DMS79 treated with DMSO at 0.1 percent for 48 hours (cell line): Measurements from ENCODE around the gene ZNF672.
"Not testable (repeated sequence)": the region's sequence is repeated elsewhere in the genome, so short reads cannot be mapped to it uniquely, and the experiment has no call there.

Experiments used
- DNase-seq: peaks from one replicate; lab custom pipeline; 2025; lab: John Stamatoyannopoulos, UW

Gene ZNF672

DNA sequence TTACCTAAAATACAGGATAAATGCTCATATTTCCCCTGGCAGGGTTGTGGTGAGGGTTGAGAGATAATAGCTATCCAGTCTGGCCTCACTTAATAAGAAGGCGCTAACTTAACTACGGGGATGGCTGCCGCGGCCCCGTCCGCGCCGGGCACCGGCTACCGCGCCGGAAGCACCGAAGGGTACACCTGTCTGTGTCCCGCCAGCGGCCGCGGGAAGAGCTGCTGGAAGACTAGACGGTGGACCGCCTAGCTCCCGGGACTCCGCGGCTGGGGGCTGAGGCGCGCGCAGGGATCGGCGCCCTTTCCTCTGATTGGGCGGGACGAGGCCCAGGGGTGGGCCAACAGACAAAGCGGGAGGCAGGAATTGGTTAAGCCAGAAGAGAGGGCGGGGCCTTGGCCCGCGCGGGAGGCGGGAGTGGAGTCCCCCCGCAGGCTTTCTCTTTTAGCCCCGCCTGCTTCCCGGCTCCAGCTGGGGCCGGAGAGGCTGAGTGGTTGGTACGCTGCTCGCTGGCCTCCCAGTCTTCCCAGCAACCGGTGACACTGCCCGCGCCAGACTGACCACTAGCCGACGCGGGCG, at the start of gene ZNF672:
ZNF672 (plus strand) TSS at position 444 of the 576 bp plus-strand sequence. CDS start 9,051 bp downstream, outside the sequence.
- DNase-seq, result peak; percentile 92

DNA sequence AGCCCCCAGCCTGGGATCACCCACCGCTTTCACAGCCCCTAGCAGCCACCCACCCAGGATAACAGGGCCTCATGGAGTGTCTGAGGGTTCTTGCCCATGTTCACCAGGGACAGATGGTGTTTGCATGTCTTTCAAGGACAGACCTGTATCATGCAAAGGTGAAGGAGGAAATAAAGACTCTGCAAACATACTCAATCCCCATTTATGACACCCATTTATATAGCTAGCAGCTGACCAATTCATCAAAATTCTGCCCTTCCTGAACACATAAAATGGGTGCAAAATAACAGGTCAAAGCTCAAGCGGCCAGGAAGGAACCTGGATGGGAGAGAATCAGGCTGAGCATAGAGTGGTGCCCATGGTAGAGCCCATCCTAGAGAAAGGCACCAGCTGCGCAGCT, 49.7 kb upstream of the ZNF672 start:
- no peak for DNase-seq

DNA sequence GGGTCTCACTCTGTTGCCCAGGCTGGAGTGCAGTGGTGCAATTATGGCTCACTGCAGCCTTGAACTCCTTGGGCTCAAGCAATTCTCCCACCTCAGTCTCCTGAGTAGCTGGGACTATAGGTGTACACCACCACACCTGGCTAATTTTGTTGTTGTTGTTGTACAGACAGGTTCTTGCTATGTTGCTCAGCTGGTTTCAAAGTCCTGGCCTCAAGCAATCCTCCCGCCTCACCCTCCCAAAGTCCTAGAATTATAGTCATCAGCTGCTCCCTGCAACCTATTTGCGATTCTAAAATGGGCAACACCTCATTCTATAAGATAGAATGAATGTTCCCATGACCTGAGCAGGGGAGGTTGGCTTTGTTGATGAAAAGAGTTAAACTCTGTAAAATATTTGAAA, 48.7 kb upstream of the ZNF672 start:
- not testable (repeated sequence) for DNase-seq

DNA sequence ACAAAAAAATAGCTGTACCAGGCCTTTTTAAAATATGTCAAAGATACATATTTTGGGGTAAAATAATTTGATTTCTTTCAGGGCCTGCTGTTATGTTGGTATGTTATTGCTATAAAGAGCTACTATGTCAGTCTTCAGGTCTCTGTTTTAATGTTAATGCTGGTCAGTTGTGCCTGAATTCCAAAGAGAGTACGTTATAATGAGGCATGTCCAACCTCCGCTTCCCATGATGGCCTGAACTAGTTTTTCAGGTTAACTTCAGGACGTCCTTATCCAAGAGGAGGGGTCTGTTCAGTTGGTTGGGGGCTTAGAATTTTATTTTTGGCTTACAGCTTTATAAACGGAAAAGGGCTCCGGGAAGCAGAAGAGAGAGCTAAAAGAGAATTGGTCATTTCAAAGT, 47.6 kb upstream of the ZNF672 start:
- no peak for DNase-seq

DNA sequence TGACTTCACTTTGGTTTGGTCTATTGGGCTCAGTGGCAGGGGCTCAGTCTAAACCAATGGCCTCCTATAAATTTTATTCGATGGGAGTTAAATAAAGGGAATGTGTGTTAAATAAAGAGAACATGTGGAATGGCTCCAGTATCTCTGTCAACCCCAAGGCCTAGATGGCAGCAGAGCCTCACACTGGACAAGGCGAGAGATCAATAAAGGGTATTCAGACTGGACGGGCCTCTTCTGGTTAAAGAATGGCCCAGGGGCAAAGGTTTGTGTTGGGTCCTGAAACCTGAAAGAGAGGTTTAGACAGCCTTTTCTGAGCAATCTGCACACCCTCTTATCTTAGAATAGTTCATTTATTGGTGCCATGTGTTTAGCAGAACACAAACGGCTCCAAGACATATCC, 47.0 kb upstream of the ZNF672 start:
- DNase-seq, result no peak

- no peak for DNase-seq
These were observed 45.7 kb upstream of the ZNF672 start for GRCh38 chr1:248792342-248792741.

- no peak for DNase-seq
These were observed 44.4 kb upstream of the ZNF672 start for GRCh38 chr1:248793592-248793991.

- not testable (repeated sequence) for DNase-seq
These were observed 43.4 kb upstream of the ZNF672 start for GRCh38 chr1:248794663-248795062.

DNA sequence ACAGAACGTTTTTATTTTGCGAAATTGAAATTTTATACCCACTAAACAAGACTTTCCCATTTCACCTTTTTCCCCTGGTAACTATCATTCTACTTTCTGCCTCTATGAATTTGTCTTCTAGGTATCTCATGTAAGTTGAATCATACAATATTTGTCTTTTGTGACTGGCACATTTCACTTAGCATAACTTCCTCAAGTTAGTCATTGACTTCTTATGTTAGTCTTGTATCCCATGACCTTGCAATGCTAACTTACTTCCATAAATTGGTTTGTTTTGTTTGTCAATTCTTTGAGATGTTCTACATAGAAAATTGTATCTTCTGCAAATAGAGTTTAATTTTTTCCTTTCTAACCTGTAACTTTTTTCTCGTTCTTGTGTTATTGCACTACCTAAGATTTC, 39.2 kb upstream of the ZNF672 start:
- no peak for DNase-seq

DNA sequence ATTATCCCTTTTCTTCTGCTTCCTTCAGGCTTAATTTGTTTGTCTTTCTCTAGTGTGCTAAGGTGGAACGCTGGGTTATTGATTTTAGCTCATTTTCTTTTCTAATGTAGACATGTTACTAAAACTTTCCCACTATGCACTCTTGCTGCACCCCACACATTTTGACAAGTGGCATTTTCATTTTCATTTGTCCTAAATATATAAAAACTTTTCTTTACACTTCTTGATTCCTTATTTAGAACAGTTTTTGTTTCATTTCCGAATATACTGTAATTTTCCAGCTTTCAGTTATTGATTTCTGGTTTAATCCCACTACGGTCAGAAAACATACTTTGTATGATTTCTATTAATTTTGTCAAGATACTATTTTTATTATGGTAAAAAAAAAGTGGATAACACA, 37.6 kb upstream of the ZNF672 start:
- DNase-seq, result no peak

GRCh38 chr1:248802454-248802853, 35.6 kb upstream of the ZNF672 start:
- no peak for DNase-seq

- not testable (repeated sequence) for DNase-seq
These were observed 34.5 kb upstream of the ZNF672 start for GRCh38 chr1:248803501-248803900.

GRCh38 chr1:248804771-248805681, 33.0 kb upstream of the ZNF672 start:
- DNase-seq, result no peak

DNA sequence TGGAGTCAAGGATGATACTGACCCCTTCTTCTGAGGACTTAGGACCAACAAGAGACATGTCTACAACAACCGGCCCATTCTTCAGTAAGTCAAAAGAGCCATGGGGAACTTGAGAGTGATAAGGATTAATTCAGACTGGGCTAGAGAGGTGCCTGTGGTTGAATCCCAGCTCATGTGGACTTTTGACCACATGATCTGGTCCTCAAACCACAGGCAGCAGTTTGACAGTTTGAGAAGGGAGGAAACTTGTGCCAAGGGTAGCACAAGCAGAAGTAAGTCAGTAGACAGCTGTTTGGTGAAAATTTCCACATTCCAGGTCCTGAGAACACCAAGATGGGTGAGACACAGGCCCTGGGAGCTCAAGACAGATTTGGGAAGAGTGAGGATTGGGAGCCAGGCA, 32.1 kb upstream of the ZNF672 start:
- no peak for DNase-seq

DNA sequence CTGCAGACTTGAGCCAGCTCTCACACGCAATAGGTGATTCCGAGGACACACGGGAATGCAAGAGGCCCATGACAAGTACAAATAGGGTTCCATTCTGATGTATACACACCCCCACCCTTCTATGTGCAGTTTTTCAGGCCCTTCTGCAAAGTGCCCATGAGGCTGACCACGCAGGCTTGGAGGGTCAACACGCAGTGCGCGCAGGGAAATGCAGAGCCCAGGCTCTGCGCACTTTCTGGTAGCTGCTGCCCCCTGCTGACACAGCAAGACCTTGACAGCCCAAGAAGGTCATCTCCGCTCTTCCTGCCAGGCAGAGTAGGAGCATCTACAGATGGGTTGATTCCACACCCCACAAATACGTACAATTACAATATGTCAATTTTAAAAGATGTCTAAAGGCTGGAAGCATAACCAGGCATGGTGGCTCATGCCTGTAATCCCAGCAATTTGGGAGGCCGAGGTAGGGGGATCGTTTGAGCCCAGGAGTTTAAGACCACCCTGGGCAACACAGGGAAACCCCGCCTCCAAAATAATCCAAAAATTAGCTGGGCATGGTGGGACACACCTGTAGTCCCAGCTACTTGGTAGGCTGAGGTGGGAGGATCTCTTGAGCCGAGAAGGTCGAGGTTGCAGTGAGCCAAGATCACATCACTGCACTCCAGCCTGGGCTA, 30.8 kb upstream of the ZNF672 start:
- no peak for DNase-seq

DNA sequence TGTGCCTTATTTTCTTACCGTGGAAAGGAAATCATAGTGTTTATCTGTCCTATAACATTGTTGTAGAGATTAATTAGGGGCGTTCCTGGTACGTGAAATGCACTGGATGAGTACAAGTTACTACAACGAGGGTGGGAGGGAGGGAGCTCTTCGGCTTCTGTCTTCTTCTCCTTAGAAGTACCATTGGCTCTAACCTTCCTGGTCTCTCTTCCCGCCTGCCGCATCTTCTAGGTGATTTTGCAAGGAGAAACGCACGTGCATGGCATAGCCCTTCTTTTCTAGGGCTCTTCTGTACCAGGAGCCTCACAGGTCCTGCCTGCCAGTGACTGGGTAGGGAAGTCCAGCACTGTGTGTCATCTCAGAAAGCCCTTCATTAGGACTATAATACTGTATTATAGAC, 29.1 kb upstream of the ZNF672 start:
- DNase-seq, result no peak

GRCh38 chr1:248810000-248810726, 27.9 kb upstream of the ZNF672 start:
- no peak for DNase-seq

- no peak for DNase-seq
These were observed 27.1 kb upstream of the ZNF672 start for GRCh38 chr1:248810727-248811513.

DNA sequence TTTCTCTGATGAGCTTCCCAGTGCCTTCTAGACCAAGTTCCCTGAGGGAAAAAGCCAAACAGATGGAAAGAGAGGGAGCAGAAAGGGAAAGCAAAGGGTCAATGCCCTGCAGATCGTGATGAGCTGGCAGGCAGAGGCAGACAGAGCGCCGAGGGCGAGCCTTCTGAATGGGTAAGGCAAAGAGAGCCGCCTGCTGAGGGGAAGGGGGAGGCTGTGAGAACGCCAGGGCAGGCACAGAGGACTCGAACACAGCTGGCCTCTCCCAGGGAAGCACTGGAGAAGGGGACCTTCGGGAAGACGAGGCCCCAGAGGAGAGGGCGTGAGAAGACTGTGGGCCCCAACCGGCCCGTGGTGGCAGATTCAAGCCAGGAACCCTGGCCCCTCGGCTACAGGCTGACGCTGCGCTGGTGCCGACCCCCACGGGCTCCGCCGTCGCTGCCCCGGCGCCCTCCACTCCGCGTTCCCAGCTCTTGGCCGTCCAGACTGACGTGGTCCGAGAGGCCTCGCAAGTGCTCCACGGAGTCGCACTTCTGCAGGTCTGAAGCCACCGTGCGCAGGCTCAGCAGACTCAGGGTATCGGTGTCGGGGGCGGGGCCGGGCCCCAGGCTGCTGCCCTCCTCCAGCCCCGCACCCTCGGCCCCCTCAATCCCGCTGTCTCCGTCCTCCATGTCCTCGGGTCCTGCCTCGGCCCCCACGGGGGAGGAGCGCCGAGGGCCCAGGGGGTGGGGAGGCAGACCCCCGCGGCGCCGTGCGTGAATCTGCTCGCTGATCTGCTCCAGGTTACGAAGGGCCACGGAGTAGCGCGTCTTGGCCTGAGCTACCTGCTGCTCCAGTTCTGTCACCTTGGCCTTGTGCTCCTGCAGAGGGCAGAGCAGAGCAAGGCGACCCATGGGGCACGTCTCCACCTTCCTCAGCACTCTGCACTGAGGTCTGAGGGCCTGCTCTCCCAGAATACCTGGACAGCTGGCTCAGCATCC, 26.2 kb upstream of the ZNF672 start:
- DNase-seq, result no peak

DNA sequence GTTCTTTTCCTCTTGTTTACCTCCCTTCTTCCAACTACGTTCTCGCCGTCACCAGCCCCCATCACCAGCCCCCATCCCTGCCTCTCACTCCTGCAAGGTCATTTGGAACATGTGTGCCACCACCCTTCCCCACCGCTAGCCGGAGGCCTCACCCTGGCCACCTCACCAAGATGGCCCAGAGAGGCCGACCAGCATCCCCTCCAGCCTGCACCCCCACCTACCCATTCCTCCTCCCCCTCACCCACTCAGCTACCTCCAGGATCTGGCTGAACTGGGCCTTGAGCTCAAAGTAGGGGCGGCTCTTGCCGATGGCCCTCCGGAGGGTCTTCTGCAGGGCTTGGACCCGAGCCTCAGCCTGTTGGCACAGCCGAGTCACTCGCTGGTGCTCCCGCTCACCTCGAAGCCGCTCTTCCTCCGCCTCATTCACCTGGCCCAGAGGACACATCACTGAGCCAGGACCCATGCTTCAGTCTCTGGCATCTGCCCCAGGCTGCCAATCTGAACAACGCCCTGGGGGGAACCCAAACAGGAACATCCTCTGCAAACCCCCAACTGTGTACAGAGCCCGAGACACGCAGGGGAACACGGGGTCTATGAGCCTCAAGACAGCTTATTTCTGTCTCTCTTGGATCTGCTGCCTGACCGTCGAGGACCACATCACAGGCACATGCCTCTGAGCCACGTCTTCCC, 25.1 kb upstream of the ZNF672 start:
- DNase-seq, result no peak
